ENCODE data around the gene SEPTIN5.

SEPTIN5 gene

DNA sequence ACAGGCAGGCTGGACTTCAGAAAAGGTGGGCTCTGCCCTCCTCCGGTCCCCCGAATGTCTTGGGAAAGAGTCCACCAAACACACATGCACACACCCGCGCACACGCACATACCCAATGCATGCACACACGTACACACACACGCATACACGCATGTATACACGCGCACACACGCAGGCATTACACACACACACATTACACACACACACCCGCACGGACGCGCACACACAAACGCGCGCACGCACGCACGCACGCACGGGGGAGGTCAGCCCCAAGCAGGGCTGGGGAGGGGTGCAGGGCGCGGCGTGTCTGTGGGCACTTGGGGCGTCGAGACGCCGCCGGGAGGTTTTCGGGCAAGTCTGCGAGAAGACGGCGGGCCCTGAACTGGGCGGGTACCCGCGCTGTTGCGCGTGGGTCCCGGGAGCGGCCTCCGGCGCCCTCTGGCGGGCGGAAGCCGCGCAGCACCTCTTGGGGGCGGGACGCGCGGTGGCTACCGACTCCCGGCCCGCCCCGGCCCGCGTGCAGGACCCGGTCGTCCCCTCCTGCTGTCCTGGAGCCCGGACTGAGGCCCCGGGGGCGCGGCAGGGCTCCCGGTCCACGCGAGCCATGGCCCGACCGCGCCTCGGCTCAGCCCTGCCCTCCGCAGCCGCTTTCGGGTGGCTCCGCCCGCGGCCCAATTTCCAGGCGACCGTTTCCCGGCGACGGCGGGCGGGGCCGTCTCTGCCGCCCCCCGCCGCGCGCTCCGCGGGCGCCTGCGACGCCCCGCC, 3.6 kb downstream of the SEPTIN5 start:
- peak overlapping the region; percentile 66 for H3K9ac ChIP-seq (ENCODE audit: low read depth, low read length)
- no peaks in the 10 kb centered on the region for H3K9me3 ChIP-seq (ENCODE audit: control insufficient read depth, insufficient read depth, low read length)
- no peaks in the 10 kb centered on the region for H3K36me3 ChIP-seq (ENCODE audit: insufficient read depth, low read length)
- H3K4me1 ChIP-seq (ENCODE audit: insufficient read depth, low read length): no peaks in the 10 kb centered on the region; the same call in 1 of the 2 replicates

- Histone ChIP-seq H3K9me3 (ENCODE audit: control insufficient read depth, insufficient read depth, low read length) (no peaks in the 10 kb centered on the region), H3K9ac (ENCODE audit: low read depth, low read length) (peak overlapping the region; percentile 66), H3K4me1 (ENCODE audit: insufficient read depth, low read length) (no peaks in the 10 kb centered on the region; the same call in 1 of the 2 replicates), H3K36me3 (ENCODE audit: insufficient read depth, low read length) (no peaks in the 10 kb centered on the region)
Measured at GRCh38 chr22:19718456-19719049, 4.2 kb downstream of the SEPTIN5 start.

DNA sequence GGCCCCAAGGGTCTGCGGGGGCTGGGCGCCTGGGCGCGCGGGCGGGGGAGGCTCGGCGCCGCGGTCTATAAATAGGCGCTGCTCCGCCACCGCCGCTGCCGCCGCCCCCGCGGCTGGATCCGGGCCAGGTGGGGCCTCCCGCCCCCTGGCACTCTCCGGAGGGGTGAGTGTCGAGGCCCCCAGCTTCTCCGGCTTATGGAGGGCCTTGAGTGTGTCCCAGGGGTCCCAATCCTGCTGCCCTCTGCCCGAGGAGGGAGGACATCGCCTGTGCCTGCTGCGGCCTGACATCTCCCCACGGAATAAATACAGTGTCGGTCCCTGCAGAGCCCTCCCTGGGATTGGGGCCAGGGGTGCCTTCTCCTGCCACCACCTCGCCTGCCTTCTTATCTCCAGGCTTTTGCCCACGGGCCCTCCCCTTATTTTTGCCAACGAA, 4.8 kb downstream of the SEPTIN5 start:
- Histone ChIP-seq H3K36me3 (ENCODE audit: insufficient read depth, low read length) (no peaks in the 10 kb centered on the region), H3K9ac (ENCODE audit: low read depth, low read length) (peak overlapping the region; percentile 66; the same call in 1 of the 2 replicates), H3K4me1 (ENCODE audit: insufficient read depth, low read length) (no peaks in the 10 kb centered on the region; the same call in 1 of the 2 replicates), H3K9me3 (ENCODE audit: control insufficient read depth, insufficient read depth, low read length) (no peaks in the 10 kb centered on the region)

DNA sequence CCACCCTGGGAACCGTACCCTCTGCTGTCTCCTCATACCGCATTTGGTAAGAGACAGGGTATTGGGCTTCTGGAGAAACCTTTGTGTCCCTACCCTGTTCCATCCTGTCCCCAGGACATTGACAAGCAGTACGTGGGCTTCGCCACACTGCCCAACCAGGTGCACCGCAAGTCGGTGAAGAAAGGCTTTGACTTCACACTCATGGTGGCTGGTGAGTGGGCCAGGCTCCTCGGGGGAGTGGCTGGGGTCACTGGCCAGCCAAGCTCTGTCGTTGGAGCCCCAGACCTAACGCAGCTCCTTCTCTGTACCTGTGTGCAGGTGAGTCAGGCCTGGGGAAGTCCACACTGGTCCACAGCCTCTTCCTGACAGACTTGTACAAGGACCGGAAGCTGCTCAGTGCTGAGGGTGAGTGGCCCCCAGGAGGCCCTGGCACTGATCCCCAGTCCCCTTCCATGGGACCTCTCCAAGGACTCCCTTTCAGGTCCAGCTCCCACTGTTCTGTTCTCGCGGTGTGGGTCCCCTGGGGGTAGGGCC, 5.3 kb downstream of the SEPTIN5 start:
- Histone ChIP-seq H3K9ac (ENCODE audit: low read depth, low read length) (peak overlapping the region; percentile 66; the same call in 1 of the 2 replicates), H3K4me1 (ENCODE audit: insufficient read depth, low read length) (no peaks in the 10 kb centered on the region; the same call in 1 of the 2 replicates), H3K9me3 (ENCODE audit: control insufficient read depth, insufficient read depth, low read length) (no peaks in the 10 kb centered on the region), H3K36me3 (ENCODE audit: insufficient read depth, low read length) (no peaks in the 10 kb centered on the region)

DNA sequence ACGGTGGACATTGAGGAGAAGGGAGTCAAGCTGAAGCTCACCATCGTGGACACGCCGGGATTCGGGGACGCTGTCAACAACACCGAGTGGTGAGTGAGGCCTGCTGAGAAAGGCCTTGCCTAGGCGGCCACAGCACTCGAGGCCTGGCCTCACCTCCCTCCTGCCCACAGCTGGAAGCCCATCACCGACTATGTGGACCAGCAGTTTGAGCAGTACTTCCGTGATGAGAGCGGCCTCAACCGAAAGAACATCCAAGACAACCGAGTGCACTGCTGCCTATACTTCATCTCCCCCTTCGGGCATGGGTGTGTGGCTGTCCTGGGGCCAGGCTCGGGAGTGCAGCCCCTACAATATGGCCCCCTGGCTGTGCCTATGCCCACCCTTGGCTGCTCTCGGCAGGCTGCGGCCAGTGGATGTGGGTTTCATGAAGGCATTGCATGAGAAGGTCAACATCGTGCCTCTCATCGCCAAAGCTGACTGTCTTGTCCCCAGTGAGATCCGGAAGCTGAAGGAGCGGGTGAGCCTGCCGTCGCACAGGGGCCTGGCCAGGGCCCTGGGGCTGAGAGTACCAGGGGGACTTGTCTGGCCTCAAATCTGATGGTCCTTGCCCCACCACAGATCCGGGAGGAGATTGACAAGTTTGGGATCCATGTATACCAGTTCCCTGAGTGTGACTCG, 6.0 kb downstream of the SEPTIN5 start:
- no peaks in the 10 kb centered on the region; the same call in 1 of the 2 replicates for H3K4me1 ChIP-seq (ENCODE audit: insufficient read depth, low read length)
- no peaks in the 10 kb centered on the region for H3K9me3 ChIP-seq (ENCODE audit: control insufficient read depth, insufficient read depth, low read length)
- H3K36me3 ChIP-seq (ENCODE audit: insufficient read depth, low read length): no peaks in the 10 kb centered on the region
- no peak overlapping the region for H3K9ac ChIP-seq (ENCODE audit: low read depth, low read length)

GRCh38 chr22:19720999-19721329, 6.7 kb downstream of the SEPTIN5 start:
- H3K9me3 ChIP-seq (ENCODE audit: control insufficient read depth, insufficient read depth, low read length): no peaks in the 10 kb centered on the region
- H3K9ac ChIP-seq (ENCODE audit: low read depth, low read length): no peak overlapping the region
- no peaks in the 10 kb centered on the region; the same call in 1 of the 2 replicates for H3K4me1 ChIP-seq (ENCODE audit: insufficient read depth, low read length)
- no peaks in the 10 kb centered on the region for H3K36me3 ChIP-seq (ENCODE audit: insufficient read depth, low read length)

GRCh38 chr22:19721330-19722177, 7.3 kb downstream of the SEPTIN5 start:
- Histone ChIP-seq H3K4me1 (ENCODE audit: insufficient read depth, low read length) (no peaks in the 10 kb centered on the region; the same call in 1 of the 2 replicates), H3K9me3 (ENCODE audit: control insufficient read depth, insufficient read depth, low read length) (no peaks in the 10 kb centered on the region), H3K9ac (ENCODE audit: low read depth, low read length) (peak overlapping the region; percentile 19; the same call in 1 of the 2 replicates), H3K36me3 (ENCODE audit: insufficient read depth, low read length) (no peaks in the 10 kb centered on the region)

DNA sequence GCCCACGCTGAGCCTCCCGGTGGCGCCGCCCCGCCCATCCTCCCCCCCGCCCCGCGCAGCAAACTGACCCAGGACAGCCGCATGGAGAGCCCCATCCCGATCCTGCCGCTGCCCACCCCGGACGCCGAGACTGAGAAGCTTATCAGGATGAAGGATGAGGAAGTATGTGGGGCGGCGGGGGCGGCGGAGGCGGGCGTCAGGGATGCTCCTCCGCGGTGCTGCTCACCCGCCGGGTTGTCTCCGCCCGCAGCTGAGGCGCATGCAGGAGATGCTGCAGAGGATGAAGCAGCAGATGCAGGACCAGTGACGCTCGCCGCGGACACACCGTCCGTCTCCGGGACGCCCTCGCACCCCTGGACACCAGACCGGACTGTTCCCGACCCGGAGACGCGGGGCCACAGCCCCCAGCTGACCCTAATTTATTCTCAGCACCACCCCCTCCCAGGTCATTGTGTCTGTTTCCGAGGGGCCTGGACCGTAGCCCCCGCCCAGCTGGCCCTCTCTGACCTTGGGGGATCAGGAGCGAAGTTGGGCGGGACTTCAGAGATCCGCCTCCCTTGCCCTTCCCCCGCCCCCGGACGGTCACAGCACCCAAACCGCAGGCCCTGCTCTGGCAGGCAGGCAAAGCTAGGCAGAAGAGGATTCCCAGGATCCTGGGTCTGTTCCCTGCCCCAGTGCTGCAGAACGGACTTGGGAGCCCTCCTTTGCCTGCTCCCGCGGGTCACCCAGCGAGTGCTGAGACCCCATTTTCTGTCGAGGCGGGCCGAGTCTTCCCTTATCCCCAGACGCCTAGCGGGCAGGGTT, 8.1 kb downstream of the SEPTIN5 start:
- Histone ChIP-seq H3K4me1 (ENCODE audit: insufficient read depth, low read length) (no peaks in the 10 kb centered on the region; the same call in 1 of the 2 replicates), H3K9me3 (ENCODE audit: control insufficient read depth, insufficient read depth, low read length) (no peaks in the 10 kb centered on the region), H3K36me3 (ENCODE audit: insufficient read depth, low read length) (no peaks in the 10 kb centered on the region), H3K9ac (ENCODE audit: low read depth, low read length) (peak overlapping the region; percentile 19; the same call in 1 of the 2 replicates)

DNA sequence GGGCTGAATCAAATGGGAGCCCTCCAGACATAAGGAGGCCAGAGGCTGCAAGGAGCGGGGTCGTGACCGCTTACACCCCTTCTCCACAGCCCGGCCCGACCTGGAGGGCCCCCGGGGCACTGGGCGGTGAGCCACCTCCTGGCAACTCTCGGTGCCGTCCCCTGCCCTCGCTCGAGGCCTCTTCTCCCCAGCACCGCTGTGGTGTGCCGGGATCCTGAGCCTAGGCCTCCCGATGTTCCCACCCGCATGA, 8.6 kb downstream of the SEPTIN5 start:
- Histone ChIP-seq H3K9me3 (ENCODE audit: control insufficient read depth, insufficient read depth, low read length) (no peaks in the 10 kb centered on the region), H3K36me3 (ENCODE audit: insufficient read depth, low read length) (no peaks in the 10 kb centered on the region), H3K9ac (ENCODE audit: low read depth, low read length) (peak overlapping the region; percentile 51), H3K4me1 (ENCODE audit: insufficient read depth, low read length) (no peaks in the 10 kb centered on the region; the same call in 1 of the 2 replicates)

DNA sequence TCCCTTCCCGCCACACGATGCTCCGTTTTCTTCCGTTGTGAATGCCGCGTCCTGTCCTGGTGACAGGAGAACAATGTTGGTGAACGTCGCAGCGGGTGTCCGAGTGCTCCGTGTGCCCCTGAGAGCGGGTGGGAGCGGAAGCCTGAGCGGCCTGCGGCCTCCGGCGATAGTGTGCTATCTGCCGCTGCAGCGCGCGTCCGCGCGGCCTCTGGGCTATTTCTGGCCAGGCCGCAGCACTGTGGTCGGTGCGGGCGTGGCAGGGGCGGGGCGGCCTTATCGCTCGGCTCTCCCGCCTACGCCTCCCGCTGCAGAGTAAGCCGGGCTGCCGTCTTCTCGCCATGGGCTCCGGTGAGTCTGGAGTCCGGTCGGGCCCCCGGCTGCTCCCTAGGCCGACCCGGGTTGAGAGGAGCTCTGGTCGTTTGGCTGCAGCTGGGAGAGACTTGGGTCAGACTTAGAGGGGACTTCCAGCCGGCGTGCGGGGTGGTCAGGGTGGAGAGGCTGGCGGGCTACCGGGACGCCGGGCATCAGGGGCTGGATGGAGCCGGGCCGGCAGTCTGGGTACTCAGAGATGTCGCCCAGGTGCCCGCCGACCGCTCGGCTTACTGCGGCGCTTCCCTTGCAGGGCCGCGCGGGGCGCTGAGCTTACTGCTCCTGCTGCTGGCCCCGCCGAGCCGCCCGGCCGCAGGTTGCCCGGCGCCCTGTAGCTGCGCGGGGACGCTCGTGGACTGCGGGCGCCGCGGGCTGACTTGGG, 9.1 kb downstream of the SEPTIN5 start, which contains the start of gene GP1BB:
Gene GP1BB, plus strand, starts transcription at position 308 of the 751 bp plus-strand sequence. Its CDS starts 31 bp downstream, at position 339.
- Histone ChIP-seq H3K9me3 (ENCODE audit: control insufficient read depth, insufficient read depth, low read length) (no peaks in the 10 kb centered on the region), H3K4me1 (ENCODE audit: insufficient read depth, low read length) (no peaks in the 10 kb centered on the region; the same call in 1 of the 2 replicates), H3K9ac (ENCODE audit: low read depth, low read length) (peak within 1 kb of the TSS; percentile 51)

DNA sequence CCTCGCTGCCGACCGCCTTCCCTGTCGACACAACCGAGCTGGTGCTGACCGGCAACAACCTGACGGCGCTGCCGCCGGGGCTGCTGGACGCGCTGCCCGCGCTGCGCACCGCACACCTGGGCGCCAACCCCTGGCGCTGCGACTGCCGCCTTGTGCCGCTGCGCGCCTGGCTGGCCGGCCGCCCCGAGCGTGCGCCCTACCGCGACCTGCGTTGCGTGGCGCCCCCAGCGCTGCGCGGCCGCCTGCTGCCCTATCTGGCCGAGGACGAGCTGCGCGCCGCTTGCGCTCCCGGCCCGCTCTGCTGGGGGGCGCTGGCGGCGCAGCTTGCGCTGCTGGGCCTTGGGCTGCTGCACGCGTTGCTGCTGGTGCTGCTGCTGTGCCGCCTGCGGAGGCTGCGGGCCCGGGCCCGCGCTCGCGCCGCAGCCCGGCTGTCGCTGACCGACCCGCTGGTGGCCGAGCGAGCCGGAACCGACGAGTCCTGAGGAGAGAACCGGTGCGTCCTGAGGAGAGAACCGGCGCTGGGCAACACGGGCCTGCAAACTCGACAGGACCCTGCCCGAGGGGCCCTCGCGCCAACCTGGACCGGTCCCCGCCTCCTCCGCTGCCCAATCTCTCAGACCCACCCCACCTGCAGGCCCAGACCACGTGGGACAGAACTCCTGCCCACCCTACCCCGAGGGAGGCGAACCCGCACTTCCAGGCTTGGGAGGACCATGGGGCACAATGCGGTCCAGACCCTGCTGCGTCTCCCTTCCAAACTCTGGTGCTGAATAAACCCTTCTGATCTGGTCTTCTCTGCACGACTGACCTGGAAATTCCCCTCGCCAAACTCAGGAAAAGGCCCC, 9.9 kb downstream of the SEPTIN5 start:
- no peaks in the 10 kb centered on the region for H3K9me3 ChIP-seq (ENCODE audit: control insufficient read depth, insufficient read depth, low read length)
- no peaks in the 10 kb centered on the region for H3K36me3 ChIP-seq (ENCODE audit: insufficient read depth, low read length)
- no peaks in the 10 kb centered on the region; the same call in 1 of the 2 replicates for H3K4me1 ChIP-seq (ENCODE audit: insufficient read depth, low read length)
- H3K9ac ChIP-seq (ENCODE audit: low read depth, low read length): peak overlapping the region; percentile 51; the same call in 1 of the 2 replicates

More for the DNA sequence above, 9.1 kb downstream of the SEPTIN5 start, which contains the start of gene GP1BB:
- H3K36me3 ChIP-seq (ENCODE audit: insufficient read depth, low read length): no peaks in the 10 kb centered on the region

All from ES-I3 (cell line).